Amygdala (tissue), 56 donors: ENCODE data around the gene EXO1.
"Not testable (repeated sequence)": the region's sequence is repeated elsewhere in the genome, so short reads cannot be mapped to it uniquely, and the experiment has no call there.

Experiments used
- DNase-seq, 56 donors: peaks; one replicate each; lab custom pipeline; 2025; lab: John Stamatoyannopoulos, UW

EXO1 gene

GRCh38 chr1:241834733-241835377, 13.1 kb upstream of the EXO1 start:
- peak in 2 of 56 donors; percentile 2 to 4 for DNase-seq

- DNase-seq: no peak
These were observed 11.1 kb upstream of the EXO1 start for GRCh38 chr1:241836941-241837340.

- DNase-seq: no peak
These were observed 10.6 kb upstream of the EXO1 start for GRCh38 chr1:241837416-241837815.

GRCh38 chr1:241837901-241838300, 10.1 kb upstream of the EXO1 start:
- no peak for DNase-seq

- no peak for DNase-seq
These were observed 9.1 kb upstream of the EXO1 start for GRCh38 chr1:241838897-241839296.

- no peak for DNase-seq
These were observed 8.5 kb upstream of the EXO1 start for GRCh38 chr1:241839369-241839979.

GRCh38 chr1:241840164-241840563, 7.8 kb upstream of the EXO1 start:
- no peak for DNase-seq

GRCh38 chr1:241841691-241842090, 6.3 kb upstream of the EXO1 start:
- DNase-seq: no peak

GRCh38 chr1:241842565-241842964, 5.4 kb upstream of the EXO1 start:
- DNase-seq: no peak

GRCh38 chr1:241844593-241844992, 3.4 kb upstream of the EXO1 start:
- DNase-seq: no peak

- DNase-seq: no peak
These were observed 1.6 kb upstream of the EXO1 start for GRCh38 chr1:241846375-241846774.

GRCh38 chr1:241846862-241847539, 1.0 kb upstream of the EXO1 start:
- no peak for DNase-seq

GRCh38 chr1:241847540-241847795, 536 bp upstream of the EXO1 start:
- DNase-seq: no peak

- DNase-seq: no peak
These were observed 811 bp downstream of the EXO1 start for GRCh38 chr1:241848686-241849344.

GRCh38 chr1:241849345-241849695, 1.3 kb downstream of the EXO1 start:
- no peak for DNase-seq

GRCh38 chr1:241855545-241856140, 7.6 kb downstream of the EXO1 start:
- DNase-seq: not testable (repeated sequence)

GRCh38 chr1:241857131-241857530, 9.1 kb downstream of the EXO1 start:
- DNase-seq: no peak

- no peak for DNase-seq
These were observed 12.9 kb downstream of the EXO1 start for GRCh38 chr1:241860922-241861321.

GRCh38 chr1:241869022-241869421, 21.0 kb downstream of the EXO1 start:
- no peak for DNase-seq

GRCh38 chr1:241870336-241870735, 22.3 kb downstream of the EXO1 start:
- DNase-seq: no peak

GRCh38 chr1:241870746-241871430, 22.9 kb downstream of the EXO1 start:
- DNase-seq: no peak
